HEK293 (cell line): ENCODE results near the gene STAP1.

Experiments
- CTCF ChIA-PET: fragments of 350-600 bp; formaldehyde crosslinking; extraction: SDS; loops from one replicate; lab custom pipeline; 2021; ENCODE audit warnings: antibody characterized with exemption; lab: Yijun Ruan, JAX
- POLR2A ChIA-PET: fragments of 300-600 bp; formaldehyde crosslinking; extraction: SDS; loops from one replicate; lab custom pipeline; 2020; ENCODE audit warnings: antibody characterized with exemption, inconsistent platforms; lab: Yijun Ruan, JAX
- H3K27ac ChIP-seq: fragments of 200-500 bp; sonication (Bioruptor generic); 2 replicates; pipeline ENCODE4 v1.5.1; 2014; ENCODE audit warnings: low read depth, low read length, control low read depth, inconsistent platforms; ENCODE audit errors: extremely low read depth
- H3K36me3 ChIP-seq, 2 experiments: fragments of 200-500 bp in 1 of 2; sonication (Bioruptor generic) in 1 of 2; 1 replicate in 1 of 2; 2 replicates in 1 of 2; pipeline ENCODE4 v1.5.1; 2014 to 2017; ENCODE audit warnings: inconsistent platforms in 2 of 2, low read length in 2 of 2; ENCODE audit not compliant: control insufficient read depth in 2 of 2, insufficient read depth in 1 of 2
- H3K4me1 ChIP-seq: fragments of 200-500 bp; sonication (Bioruptor generic); 2 replicates; pipeline ENCODE4 v1.5.1; 2014; ENCODE audit warnings: mild to moderate bottlenecking, low read length, inconsistent platforms; ENCODE audit not compliant: control insufficient read depth, insufficient read depth
- H3K4me3 ChIP-seq: 2 replicates; pipeline ENCODE4 v1.5.1; 2011; ENCODE audit warnings: low read depth, mild to moderate bottlenecking, control low read depth, low read length, moderate library complexity
- H3K9me3 ChIP-seq: fragments of 200-500 bp; sonication (Bioruptor generic); 2 replicates; pipeline ENCODE4 v1.5.1; 2014; ENCODE audit warnings: low read depth, low read length, inconsistent platforms; ENCODE audit not compliant: control insufficient read depth, insufficient read depth
- KLF1 ChIP-seq: fragments of 450-650 bp; formaldehyde crosslinking; IDR thresholded peaks from 2 replicates; pipeline ENCODE4 v1.5.1; 2016; ENCODE audit warnings: missing biosample characterization, missing genetic modification characterization
- KLF10 ChIP-seq: fragments of 450-650 bp; IDR thresholded peaks from 2 replicates; pipeline ENCODE4 v1.5.1; 2018; ENCODE audit warnings: missing biosample characterization, mild to moderate bottlenecking, missing genetic modification characterization
- KLF8 ChIP-seq: fragments of 450-650 bp; formaldehyde crosslinking; IDR thresholded peaks from 2 replicates; pipeline ENCODE4 v1.5.1; 2016; ENCODE audit warnings: missing biosample characterization, missing genetic modification characterization
- PRDM6 ChIP-seq: fragments of 450-650 bp; formaldehyde crosslinking; IDR thresholded peaks from 2 replicates; pipeline ENCODE4 v1.5.1; 2017; ENCODE audit warnings: missing biosample characterization, missing genetic modification characterization
- ZBTB20 ChIP-seq: fragments of 450-650 bp; formaldehyde crosslinking; IDR thresholded peaks from 2 replicates; pipeline ENCODE4 v1.5.1; 2016; ENCODE audit warnings: missing biosample characterization, missing genetic modification characterization
- ZNF16 ChIP-seq: fragments of 450-650 bp; formaldehyde crosslinking; IDR thresholded peaks from 2 replicates; pipeline ENCODE4 v1.5.1; 2016; ENCODE audit warnings: low read depth, missing biosample characterization, missing genetic modification characterization
- ZNF18 ChIP-seq: fragments of 450-650 bp; formaldehyde crosslinking; IDR thresholded peaks from 2 replicates; pipeline ENCODE4 v1.5.1; 2016; ENCODE audit warnings: missing biosample characterization, missing genetic modification characterization
- ZNF221 ChIP-seq: fragments of 450-650 bp; formaldehyde crosslinking; IDR thresholded peaks from 2 replicates; pipeline ENCODE4 v1.5.1; 2017; ENCODE audit warnings: missing biosample characterization, missing genetic modification characterization, borderline replicate concordance
- ZNF239 ChIP-seq: fragments of 450-650 bp; formaldehyde crosslinking; IDR thresholded peaks from 2 replicates; pipeline ENCODE4 v1.5.1; 2016; ENCODE audit warnings: missing biosample characterization, missing genetic modification characterization
- ZNF274 ChIP-seq, 2 experiments: fragments of 200-500 bp in 1 of 2; fragments of 450-650 bp in 1 of 2; sonication (Bioruptor generic) in 1 of 2; formaldehyde crosslinking in 1 of 2; IDR thresholded peaks; 2 replicates each; pipeline versions ENCODE4 v1.5.1 to v1.6.1; 2014 to 2016; ENCODE audit warnings: borderline replicate concordance in 1 of 2, inconsistent platforms in 1 of 2, low read length in 1 of 2, missing biosample characterization in 1 of 2, missing genetic modification characterization in 1 of 2
- ZNF292 ChIP-seq: fragments of 450-650 bp; formaldehyde crosslinking; IDR thresholded peaks from 2 replicates; pipeline ENCODE4 v1.5.1; 2016; ENCODE audit warnings: low read depth, missing biosample characterization, missing genetic modification characterization, borderline replicate concordance
- ZNF311 ChIP-seq: fragments of 450-650 bp; formaldehyde crosslinking; IDR thresholded peaks from 2 replicates; pipeline ENCODE4 v1.5.1; 2017; ENCODE audit warnings: missing biosample characterization, missing genetic modification characterization, borderline replicate concordance
- ZNF324 ChIP-seq: fragments of 450-650 bp; formaldehyde crosslinking; IDR thresholded peaks from 2 replicates; pipeline ENCODE4 v1.5.1; 2016; ENCODE audit warnings: missing biosample characterization, missing genetic modification characterization
- ZNF350 ChIP-seq: fragments of 450-650 bp; formaldehyde crosslinking; IDR thresholded peaks from 2 replicates; pipeline ENCODE4 v1.5.0; 2017; ENCODE audit warnings: missing biosample characterization, mild to moderate bottlenecking, missing genetic modification characterization
- ZNF354C ChIP-seq: fragments of 450-650 bp; formaldehyde crosslinking; IDR thresholded peaks from 2 replicates; pipeline ENCODE4 v1.5.1; 2016; ENCODE audit warnings: missing biosample characterization, missing genetic modification characterization, low read depth, borderline replicate concordance
- ZNF398 ChIP-seq: fragments of 450-650 bp; formaldehyde crosslinking; IDR thresholded peaks from 2 replicates; pipeline ENCODE4 v1.5.1; 2017; ENCODE audit warnings: missing biosample characterization, missing genetic modification characterization
- ZNF488 ChIP-seq: fragments of 450-650 bp; formaldehyde crosslinking; IDR thresholded peaks from 2 replicates; pipeline ENCODE4 v1.5.1; 2016; ENCODE audit warnings: missing biosample characterization, missing genetic modification characterization
- ZNF501 ChIP-seq: fragments of 450-650 bp; formaldehyde crosslinking; IDR thresholded peaks from 2 replicates; pipeline ENCODE4 v1.5.1; 2016; ENCODE audit warnings: missing biosample characterization, missing genetic modification characterization
- ZNF571 ChIP-seq: fragments of 450-650 bp; formaldehyde crosslinking; IDR thresholded peaks from 2 replicates; pipeline ENCODE4 v1.5.0; 2017; ENCODE audit warnings: missing biosample characterization, missing genetic modification characterization
- ZNF610 ChIP-seq: fragments of 450-650 bp; formaldehyde crosslinking; IDR thresholded peaks from 2 replicates; pipeline ENCODE4 v1.5.1; 2016; ENCODE audit warnings: missing biosample characterization, missing genetic modification characterization, borderline replicate concordance
- ZNF76 ChIP-seq: fragments of 450-650 bp; formaldehyde crosslinking; IDR thresholded peaks from 2 replicates; pipeline ENCODE4; 2016; ENCODE audit warnings: low read depth, missing biosample characterization, missing genetic modification characterization, borderline replicate concordance
- ZNF830 ChIP-seq: fragments of 450-650 bp; IDR thresholded peaks from 2 replicates; pipeline ENCODE4 v1.5.0; 2018; ENCODE audit warnings: missing biosample characterization, missing genetic modification characterization, low read depth, mild to moderate bottlenecking, moderate library complexity

STAP1 gene

GRCh38 chr4:67539830-67540229, 18.7 kb upstream of the STAP1 start:
- Histone ChIP-seq H3K36me3 (peaks cover 10 to 72% of the 10 kb centered on the region in 2 experiments), H3K9me3 (no peaks in the 10 kb centered on the region), H3K27ac (no peak overlapping the region), H3K4me3 (no peak overlapping the region), H3K4me1 (no peaks in the 10 kb centered on the region)
- no peak for TF ChIP-seq KLF1 (tag by site-specific recombination)
- no peak for TF ChIP-seq ZNF571
- TF ChIP-seq ZNF350 (tag by site-specific recombination), result no peak
- no peak for TF ChIP-seq ZNF16
- no peak for TF ChIP-seq ZNF311 (tag by site-specific recombination)
- no peak for TF ChIP-seq ZBTB20
- TF ChIP-seq ZNF398 (tag by site-specific recombination), result no peak
- no peak for TF ChIP-seq ZNF274 (IDR thresholded peaks at IDR 0.05; ENCODE audit: low read length)
- no peak for TF ChIP-seq ZNF274 (tag by site-specific recombination; IDR thresholded peaks at IDR 0.05; ENCODE audit: borderline replicate concordance)
- no peak for TF ChIP-seq ZNF324 (tag by site-specific recombination)
- TF ChIP-seq KLF10 (tag by site-specific recombination), result no peak
- no peak for TF ChIP-seq ZNF830
- POLR2A ChIA-PET, result no interaction called here
- CTCF ChIA-PET, result no interaction called here

- H3K4me1 ChIP-seq, result no peaks in the 10 kb centered on the region
- no peak overlapping the region for H3K27ac ChIP-seq
- peaks cover 10 to 61% of the 10 kb centered on the region in 2 experiments for H3K36me3 ChIP-seq
- ChIA-PET CTCF (no interaction called here), POLR2A (no interaction called here)
- H3K4me3 ChIP-seq, result no peak overlapping the region
- H3K9me3 ChIP-seq, result no peaks in the 10 kb centered on the region
- no peak for TF ChIP-seq ZNF354C
- TF ChIP-seq PRDM6 (tag by site-specific recombination), result peak; percentile 40; the same call in 1 of the 2 replicates
- TF ChIP-seq, all 188 proteins: peak for 1
Measured at GRCh38 chr4:67542076-67542475, 16.5 kb upstream of the STAP1 start.

GRCh38 chr4:67545199-67546003, 13.1 kb upstream of the STAP1 start, which contains the start of gene CENPC:
CENPC (minus strand) TSS chr4:67545503; CDS start chr4:67545355, 148 bp downstream.
- no peaks in the 10 kb centered on the region for H3K4me1 ChIP-seq
- ChIA-PET CTCF (interaction anchor here (0.6 to 0.7 kb wide), 2 partner anchors 154 to 258 kb away, joined by 3 read pairs; no protein-coding TSS in a partner anchor), POLR2A (interaction anchor here (0.6 to 1.5 kb wide), 3 partner anchors 17 to 156 kb away, joined by 3 to 5 read pairs (median 4); partner anchors contain the start of gene UBA6)
- TF ChIP-seq ZNF76 (no peak), KLF8 (peak; percentile 53; the same call in 1 of the 2 replicates), ZNF350 (tag by site-specific recombination) (no peak), ZNF610 (tag by site-specific recombination) (0 out of 2 replicates have a peak, but pooled peaks have one; percentile 26), ZNF239 (tag by site-specific recombination) (no peak), KLF1 (tag by site-specific recombination) (0 out of 2 replicates have a peak, but pooled peaks have one; percentile 25), ZNF18 (tag by site-specific recombination) (no peak), ZNF221 (tag by site-specific recombination) (no peak), ZNF292 (tag by site-specific recombination) (no peak), ZNF501 (peak; percentile 88), ZNF488 (tag by site-specific recombination) (no peak)

More at GRCh38 chr4:67545199-67546003, 13.1 kb upstream of the STAP1 start, which contains the start of gene CENPC:
- H3K27ac ChIP-seq, result peak within 1 kb of the TSS; percentile 88
- H3K9me3 ChIP-seq, result no peaks in the 10 kb centered on the region
- H3K4me3 ChIP-seq, result peak within 1 kb of the TSS; percentile 91
- peaks cover under 1 to 30% of the 10 kb centered on the region in 2 experiments; a peak in 2 of 3 replicates for H3K36me3 ChIP-seq
